ENCODE results near the gene HEY2. TPM values are rescaled to one million over a fixed set of nuclear protein-coding genes. Genes with fewer than 3 reads are reported as not detected.

HEY2 gene
- total RNA-seq, 2 experiments from 2014 or later: not detected

- ChIA-PET CTCF (no interaction called here), POLR2A (no interaction called here)
- no peaks in the 10 kb centered on the region for H3K36me3 Mint-ChIP-seq (ENCODE audit: low read depth)
- no peak for DNase-seq
- peaks cover 20% of the 10 kb centered on the region for H3K27me3 Mint-ChIP-seq
- intact Hi-C loops (cut with DNase I, micrococcal nuclease): no loop called here
- no peak overlapping the region for H3K4me3 Mint-ChIP-seq
- H3K27ac Mint-ChIP-seq: no peak overlapping the region
- no peaks in the 10 kb centered on the region for H3K9me3 Mint-ChIP-seq (ENCODE audit: low read depth)
- H3K4me1 Mint-ChIP-seq: no peaks in the 10 kb centered on the region
- no peak for ATAC-seq
Observed at GRCh38 chr6:125728739-125729138, 20.7 kb upstream of the HEY2 start.

DNA sequence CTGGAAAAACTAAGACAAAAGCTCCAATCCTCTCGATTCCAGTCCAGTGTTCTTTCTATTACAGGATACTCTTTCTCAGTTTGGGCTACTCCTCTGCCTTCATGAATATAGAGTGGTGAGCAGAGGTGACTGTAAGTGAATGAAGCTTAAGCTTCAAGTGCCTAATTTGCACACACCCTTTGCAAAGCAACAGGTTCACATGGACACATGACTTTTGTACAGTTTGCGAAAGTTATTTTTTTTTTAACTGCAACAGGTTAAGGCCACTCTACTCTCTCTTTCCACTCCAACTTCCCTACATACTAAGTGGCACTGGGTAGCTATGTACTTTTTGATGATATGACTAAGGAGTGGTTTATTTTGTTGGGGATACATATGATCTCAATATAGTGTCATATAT, 19.4 kb upstream of the HEY2 start:
- no peaks in the 10 kb centered on the region for H3K4me1 Mint-ChIP-seq
- peaks cover 22% of the 10 kb centered on the region for H3K27me3 Mint-ChIP-seq
- no peak for DNase-seq
- no peaks in the 10 kb centered on the region for H3K36me3 Mint-ChIP-seq (ENCODE audit: low read depth)
- H3K9me3 Mint-ChIP-seq (ENCODE audit: low read depth): no peaks in the 10 kb centered on the region
- intact Hi-C loops (cut with DNase I, micrococcal nuclease): no loop called here
- ChIA-PET CTCF (interaction anchor here (0.7 kb wide), 1 partner anchor 404 kb away, joined by 3 read pairs; no protein-coding TSS in a partner anchor), POLR2A (no interaction called here)
- H3K27ac Mint-ChIP-seq: no peak overlapping the region
- ATAC-seq: no peak
- H3K4me3 Mint-ChIP-seq: no peak overlapping the region

GRCh38 chr6:125732398-125732797, 17.0 kb upstream of the HEY2 start:
- Mint-ChIP-seq H3K27me3 (peaks cover 19% of the 10 kb centered on the region), H3K27ac (no peak overlapping the region), H3K4me1 (no peaks in the 10 kb centered on the region), H3K9me3 (ENCODE audit: low read depth) (no peaks in the 10 kb centered on the region), H3K36me3 (ENCODE audit: low read depth) (no peaks in the 10 kb centered on the region), H3K4me3 (no peak overlapping the region)
- ChIA-PET POLR2A (no interaction called here), CTCF (interaction anchor here (0.7 kb wide), 1 partner anchor 218 kb away, joined by 3 read pairs; no protein-coding TSS in a partner anchor)
- ATAC-seq (peak; percentile 70), DNase-seq (no peak)
- intact Hi-C loops (cut with DNase I, micrococcal nuclease): no loop called here

DNA sequence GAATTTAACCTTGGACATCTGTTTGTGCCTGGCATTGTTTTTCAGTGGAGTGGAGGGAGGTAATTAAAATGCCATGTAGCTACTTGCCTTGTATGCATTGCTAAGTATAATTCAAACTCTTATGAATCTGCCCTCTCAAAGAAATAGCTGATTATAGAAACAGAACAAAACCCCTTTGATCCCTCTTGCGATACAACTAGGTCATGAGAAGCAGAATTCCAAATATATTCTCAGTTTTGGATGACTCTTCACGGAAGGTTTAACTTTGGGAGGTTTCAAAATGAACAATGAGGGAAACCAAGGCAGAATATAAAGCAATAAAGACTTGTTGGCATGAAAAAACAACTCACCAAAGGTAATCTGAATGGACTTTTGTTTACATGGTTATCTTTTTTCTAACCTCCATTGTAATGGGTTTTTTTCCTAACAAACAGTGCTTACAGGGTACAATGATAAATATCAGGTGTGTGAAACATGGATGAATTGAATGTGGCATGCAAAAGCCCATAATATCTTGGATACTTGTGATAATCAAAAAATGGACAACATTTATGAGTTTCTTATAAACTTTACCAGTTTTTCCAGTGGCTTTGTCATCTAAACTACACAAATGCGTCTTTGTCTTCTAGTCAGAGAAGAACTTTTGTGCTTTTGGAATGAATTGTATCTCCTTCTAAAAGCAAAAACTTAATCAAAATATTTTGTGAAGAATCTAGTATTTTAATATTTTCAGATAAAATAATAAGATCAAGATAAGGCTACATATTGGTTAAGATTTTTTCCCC, 15.7 kb upstream of the HEY2 start:
- POLR2A ChIA-PET: no interaction called here
- DNase-seq (no peak), ATAC-seq (no peak)
- Mint-ChIP-seq H3K27ac (no peak overlapping the region), H3K9me3 (ENCODE audit: low read depth) (no peaks in the 10 kb centered on the region), H3K27me3 (peaks cover 22% of the 10 kb centered on the region), H3K36me3 (ENCODE audit: low read depth) (no peaks in the 10 kb centered on the region), H3K4me1 (no peaks in the 10 kb centered on the region), H3K4me3 (no peak overlapping the region)
- CTCF ChIA-PET: interaction anchor here (0.6 kb wide), 2 partner anchors 150 to 1192 kb away, joined by 3 read pairs; no protein-coding TSS in a partner anchor
- intact Hi-C loops (cut with DNase I, micrococcal nuclease): no loop called here

GRCh38 chr6:125738276-125738675, 11.2 kb upstream of the HEY2 start:
- intact Hi-C loops (cut with DNase I, micrococcal nuclease): no loop called here
- ChIA-PET CTCF (no interaction called here), POLR2A (no interaction called here)
- Mint-ChIP-seq H3K27ac (no peak overlapping the region), H3K36me3 (ENCODE audit: low read depth) (no peaks in the 10 kb centered on the region), H3K4me1 (no peaks in the 10 kb centered on the region), H3K4me3 (no peak overlapping the region), H3K27me3 (peaks cover 34% of the 10 kb centered on the region), H3K9me3 (ENCODE audit: low read depth) (no peaks in the 10 kb centered on the region)
- ATAC-seq: no peak
- DNase-seq: no peak

- H3K4me1 Mint-ChIP-seq: no peaks in the 10 kb centered on the region
- no peaks in the 10 kb centered on the region for H3K36me3 Mint-ChIP-seq (ENCODE audit: low read depth)
- H3K4me3 Mint-ChIP-seq: no peak overlapping the region
- H3K9me3 Mint-ChIP-seq (ENCODE audit: low read depth): no peaks in the 10 kb centered on the region
- ATAC-seq: no peak
- CTCF ChIA-PET: no interaction called here
- H3K27ac Mint-ChIP-seq: no peak overlapping the region
- DNase-seq: no peak
- H3K27me3 Mint-ChIP-seq: peaks cover 34% of the 10 kb centered on the region
- POLR2A ChIA-PET: no interaction called here
- intact Hi-C loops (cut with DNase I, micrococcal nuclease): no loop called here
Observed at GRCh38 chr6:125739364-125739763, 10.1 kb upstream of the HEY2 start.

GRCh38 chr6:125741336-125741735, 8.1 kb upstream of the HEY2 start:
- Mint-ChIP-seq H3K4me3 (no peak overlapping the region), H3K9me3 (ENCODE audit: low read depth) (no peaks in the 10 kb centered on the region), H3K4me1 (peaks cover 5% of the 10 kb centered on the region), H3K27ac (no peak overlapping the region), H3K27me3 (peaks cover 41% of the 10 kb centered on the region), H3K36me3 (ENCODE audit: low read depth) (no peaks in the 10 kb centered on the region)
- peak; percentile 77 for ATAC-seq
- DNase-seq: no peak
- ChIA-PET POLR2A (interaction anchor here (0.6 to 0.7 kb wide), 2 partner anchors 209 to 295 kb away, joined by 3 to 4 read pairs; no protein-coding TSS in a partner anchor), CTCF (interaction anchor here (0.6 kb wide), 1 partner anchor 155 kb away, joined by 3 read pairs; no protein-coding TSS in a partner anchor)
- intact Hi-C loops (cut with DNase I, micrococcal nuclease): no loop called here

GRCh38 chr6:125742024-125742423, 7.4 kb upstream of the HEY2 start:
- no peaks in the 10 kb centered on the region for H3K36me3 Mint-ChIP-seq (ENCODE audit: low read depth)
- POLR2A ChIA-PET: interaction anchor here (0.7 kb wide), 1 partner anchor 208 kb away, joined by 4 read pairs; no protein-coding TSS in a partner anchor
- H3K9me3 Mint-ChIP-seq (ENCODE audit: low read depth): no peaks in the 10 kb centered on the region
- peaks cover 47% of the 10 kb centered on the region for H3K27me3 Mint-ChIP-seq
- intact Hi-C loops (cut with DNase I, micrococcal nuclease): no loop called here
- H3K27ac Mint-ChIP-seq: no peak overlapping the region
- ATAC-seq (no peak), DNase-seq (no peak)
- H3K4me1 Mint-ChIP-seq: peaks cover 12% of the 10 kb centered on the region
- H3K4me3 Mint-ChIP-seq: no peak overlapping the region
- CTCF ChIA-PET: interaction anchor here (1.2 kb wide), 1 partner anchor 232 kb away, joined by 3 read pairs; no protein-coding TSS in a partner anchor

DNA sequence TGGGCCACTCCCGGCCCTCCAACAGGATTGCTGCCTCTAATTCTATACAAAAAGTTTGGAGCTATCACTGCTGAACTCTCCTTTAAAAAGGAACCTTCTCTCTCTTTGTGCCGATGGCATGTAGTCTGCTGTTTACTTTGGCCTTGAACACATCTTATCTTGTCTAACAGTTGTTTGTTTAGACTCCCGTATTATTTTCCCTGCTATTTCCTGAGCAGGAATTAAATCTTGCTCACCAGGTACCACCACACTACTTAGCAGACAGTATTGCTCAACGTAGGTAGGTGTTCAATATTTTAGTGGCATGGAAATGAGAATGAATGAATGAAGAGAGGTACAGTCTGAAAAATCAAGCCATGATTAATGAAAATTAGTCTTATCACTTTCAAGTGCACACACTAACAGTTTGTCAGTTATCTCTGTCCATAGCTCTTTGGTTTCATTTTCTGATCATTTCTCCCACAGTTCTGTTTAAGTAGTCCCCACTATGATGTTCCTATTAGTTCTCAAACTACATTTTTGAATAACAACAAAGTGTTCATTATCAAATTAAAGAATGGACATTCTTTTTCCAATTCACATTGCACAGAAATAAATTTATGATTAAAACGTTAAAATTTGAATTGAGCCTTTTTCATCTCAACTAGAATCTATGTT, 6.8 kb upstream of the HEY2 start:
- ATAC-seq (no peak), DNase-seq (no peak)
- ChIA-PET POLR2A (no interaction called here), CTCF (interaction anchor here (1.2 kb wide), 1 partner anchor 231 kb away, joined by 3 read pairs; no protein-coding TSS in a partner anchor)
- H3K4me3 Mint-ChIP-seq: no peak overlapping the region
- intact Hi-C loops (cut with DNase I, micrococcal nuclease): no loop called here
- H3K4me1 Mint-ChIP-seq: peaks cover 12% of the 10 kb centered on the region
- no peaks in the 10 kb centered on the region for H3K9me3 Mint-ChIP-seq (ENCODE audit: low read depth)
- H3K27me3 Mint-ChIP-seq: peaks cover 46% of the 10 kb centered on the region
- H3K27ac Mint-ChIP-seq: no peak overlapping the region
- no peaks in the 10 kb centered on the region for H3K36me3 Mint-ChIP-seq (ENCODE audit: low read depth)

- Mint-ChIP-seq H3K9me3 (ENCODE audit: low read depth) (no peaks in the 10 kb centered on the region), H3K27ac (no peak overlapping the region), H3K36me3 (ENCODE audit: low read depth) (no peaks in the 10 kb centered on the region), H3K4me3 (no peak overlapping the region), H3K27me3 (peaks cover 50% of the 10 kb centered on the region), H3K4me1 (peaks cover 20% of the 10 kb centered on the region)
- intact Hi-C loops (cut with DNase I, micrococcal nuclease): no loop called here
- no peak for DNase-seq
- ChIA-PET POLR2A (no interaction called here), CTCF (interaction anchor here (0.7 kb wide), 1 partner anchor 13 kb away, joined by 3 read pairs; no protein-coding TSS in a partner anchor)
- no peak for ATAC-seq
Observed at GRCh38 chr6:125743604-125744003, 5.8 kb upstream of the HEY2 start.

- Mint-ChIP-seq H3K27me3 (peaks cover 53% of the 10 kb centered on the region), H3K9me3 (ENCODE audit: low read depth) (no peaks in the 10 kb centered on the region), H3K4me1 (peaks cover 32% of the 10 kb centered on the region), H3K36me3 (ENCODE audit: low read depth) (no peaks in the 10 kb centered on the region), H3K27ac (no peak overlapping the region), H3K4me3 (no peak overlapping the region)
- DNase-seq (no peak), ATAC-seq (no peak)
- ChIA-PET CTCF (interaction anchor here (1.1 to 2.0 kb wide), 4 partner anchors 8 to 434 kb away, joined by 3 to 11 read pairs (median 3); no protein-coding TSS in a partner anchor), POLR2A (no interaction called here)
- intact Hi-C loops (cut with DNase I, micrococcal nuclease): loop anchor here in 1 of 2 experiments (5.0 kb wide), 1 partner anchor 593 kb away; the partner anchor contains the start of gene TPD52L1
Observed at GRCh38 chr6:125745281-125746018, 4.0 kb upstream of the HEY2 start.
